Measurements from ENCODE around the gene LILRA5.
"Not testable (repeated sequence)": the region's sequence is repeated elsewhere in the genome, so short reads cannot be mapped to it uniquely, and the experiment has no call there.

LILRA5 gene

DNA sequence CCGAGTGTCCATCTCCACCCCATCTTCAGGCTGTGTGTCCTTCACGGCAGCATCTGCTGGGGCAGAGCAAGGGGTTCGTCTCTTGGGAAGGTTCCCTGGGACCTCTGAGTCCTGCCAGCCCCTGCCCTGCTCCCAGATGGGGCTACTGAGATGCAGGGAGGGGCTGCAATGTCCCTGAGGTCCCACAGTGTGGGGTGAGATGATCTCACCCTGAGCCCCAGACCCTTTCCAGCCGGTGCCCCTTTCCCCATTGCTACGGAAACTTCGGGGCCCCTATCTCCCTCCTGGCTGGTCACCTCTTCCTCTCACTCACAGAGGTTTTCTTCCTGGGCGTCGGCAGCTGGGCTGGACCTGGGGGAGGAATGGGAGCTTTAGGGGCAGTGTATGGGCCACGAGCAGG is 37.0 kb downstream of the LILRA5 start:
- DNase-seq (ENCODE audit: low read depth in 3 of 3) = no peak

DNA sequence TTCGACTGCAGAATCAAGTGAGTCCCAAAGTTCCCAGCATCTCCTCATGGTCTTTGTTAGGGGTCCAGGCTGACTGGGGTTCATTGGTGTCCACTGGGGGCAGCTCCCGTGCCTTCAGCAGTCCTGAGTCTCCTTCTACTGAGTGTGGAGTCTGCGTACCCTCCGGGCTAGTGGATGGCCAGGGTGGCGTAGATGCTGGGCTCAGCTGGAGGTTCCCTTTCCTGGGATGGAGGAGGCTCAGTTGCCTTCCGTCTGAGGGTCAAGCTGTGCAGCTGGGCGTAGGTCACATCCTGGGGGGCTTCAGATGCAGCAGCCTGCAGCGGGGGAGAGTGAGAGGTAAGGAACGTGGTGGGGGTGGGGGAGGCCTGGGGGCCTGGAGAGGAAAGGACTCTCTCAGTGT is 38.5 kb downstream of the LILRA5 start:
- not testable (repeated sequence) for DNase-seq (ENCODE audit: low read depth in 3 of 3)

DNA sequence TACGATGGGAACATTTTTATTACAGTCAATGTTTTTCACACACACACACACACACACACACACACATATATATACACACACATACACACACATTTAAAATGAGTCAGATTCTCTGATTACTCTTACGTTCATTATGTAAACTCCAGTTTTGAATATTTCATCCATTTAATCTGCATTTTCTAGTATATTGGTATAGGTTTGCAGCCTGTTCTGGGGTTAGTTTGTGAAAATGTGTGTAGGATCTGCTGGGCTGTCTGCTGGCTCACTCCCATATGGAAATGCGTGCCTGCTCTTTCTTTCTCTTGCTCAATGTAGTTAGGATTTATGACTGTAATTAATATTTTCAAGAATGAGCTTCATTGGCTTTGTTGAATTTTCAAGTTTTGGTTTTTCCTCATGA is 39.1 kb downstream of the LILRA5 start:
- no peak for DNase-seq (ENCODE audit: low read depth in 3 of 3)

DNA sequence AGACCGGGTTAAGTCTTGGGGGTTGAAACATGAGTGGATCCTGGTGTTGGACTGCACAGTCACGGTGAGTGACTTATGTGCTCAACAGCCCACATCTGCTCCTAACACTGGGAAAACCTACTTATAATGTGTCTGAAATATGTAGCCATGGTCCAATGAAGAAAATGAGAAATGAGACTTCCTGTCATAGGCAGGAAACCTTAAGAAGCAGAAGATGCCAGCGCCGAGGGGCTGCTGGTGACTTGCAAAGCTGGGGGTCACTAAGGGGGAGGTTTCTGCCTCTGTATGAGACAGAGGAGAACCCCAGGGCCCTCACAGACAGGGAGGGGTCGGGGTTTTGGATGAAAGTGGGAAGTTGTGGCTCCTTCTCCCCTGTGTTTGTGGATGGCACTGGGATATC is 40.8 kb downstream of the LILRA5 start:
- DNase-seq (ENCODE audit: low read depth in 3 of 3) = not testable (repeated sequence)

DNA sequence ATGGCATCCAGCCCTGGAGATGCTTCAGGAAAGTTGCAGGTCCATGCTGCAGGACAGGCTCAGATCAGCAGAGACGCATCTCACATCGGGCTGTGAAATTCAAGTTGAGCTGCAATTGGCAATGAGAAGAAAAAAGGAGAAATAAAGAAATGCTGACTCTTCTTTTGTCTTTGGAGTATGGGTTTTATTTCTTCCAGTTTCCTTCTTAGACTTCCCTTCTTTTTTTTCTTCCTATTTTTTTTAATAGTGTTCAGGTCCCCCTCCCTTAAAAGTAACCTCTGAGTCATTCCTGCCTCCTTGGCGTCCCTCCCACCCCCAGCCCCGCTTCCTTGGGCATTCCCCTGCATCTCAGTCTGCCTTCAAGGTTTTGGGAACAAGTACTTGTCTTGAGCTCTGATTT is 41.4 kb downstream of the LILRA5 start:
- DNase-seq (ENCODE audit: low read depth in 3 of 3) = not testable (repeated sequence)

DNA sequence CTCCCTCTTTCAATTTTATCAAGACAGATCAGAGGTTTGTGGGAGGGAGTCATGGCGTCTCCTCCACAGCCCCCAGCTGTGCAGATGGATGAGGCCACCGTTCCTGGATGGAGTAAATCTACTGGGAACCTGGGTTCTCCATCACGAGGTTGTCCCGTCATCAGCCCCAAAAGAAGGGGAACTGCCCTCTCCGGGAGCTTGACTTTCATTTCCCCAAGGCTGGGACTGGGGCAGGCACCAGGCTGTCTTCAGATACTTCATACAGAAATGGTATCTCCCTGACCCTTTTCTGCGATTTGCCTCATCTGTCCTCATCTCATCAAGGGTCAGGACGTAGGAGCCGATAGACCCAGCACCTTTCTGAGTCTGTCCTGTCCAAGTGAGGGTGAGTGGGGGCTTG is 41.9 kb downstream of the LILRA5 start:
- DNase-seq (ENCODE audit: low read depth in 3 of 3) = no peak

DNA sequence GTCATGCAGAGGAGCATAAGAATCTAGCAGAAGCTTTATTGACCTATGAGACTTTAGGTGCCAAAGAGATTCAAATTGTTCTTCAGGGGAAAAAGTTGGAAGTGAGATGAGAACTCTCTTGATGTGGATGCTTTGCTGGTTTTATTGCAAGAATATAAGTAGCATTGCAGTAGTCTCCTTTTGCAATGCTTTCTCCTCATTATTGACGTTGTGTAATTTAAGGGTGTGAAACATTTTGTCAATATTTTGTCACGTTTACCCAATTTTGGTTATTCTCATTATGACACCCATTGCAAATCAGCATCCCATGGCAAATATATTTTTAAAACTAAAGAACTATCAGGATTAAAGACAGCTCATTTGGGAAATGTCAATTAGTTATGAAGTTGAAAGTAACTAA is 44.0 kb downstream of the LILRA5 start:
- no peak for DNase-seq (ENCODE audit: low read depth in 3 of 3)

DNA sequence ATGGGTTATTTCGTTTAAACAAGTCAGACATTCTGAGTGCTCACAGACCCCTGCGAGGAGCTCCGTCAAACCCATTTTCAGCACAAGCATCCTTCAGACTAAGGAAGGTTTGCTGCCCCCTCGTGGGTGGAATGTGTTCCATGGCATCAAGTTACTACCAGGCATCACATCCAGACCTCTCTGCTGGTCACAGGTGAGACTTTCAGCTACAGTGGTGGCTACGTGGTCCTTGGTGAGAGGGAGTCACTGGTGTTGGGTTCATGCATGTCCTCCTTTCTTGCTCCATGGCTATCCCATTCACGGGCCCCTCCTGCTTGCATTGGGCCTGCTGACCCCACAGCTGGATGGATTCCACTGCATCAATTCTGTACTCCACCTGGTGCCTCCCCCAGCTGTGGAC is 46.8 kb downstream of the LILRA5 start:
- peak; percentile 27 to 52 (median 39) for DNase-seq (ENCODE audit: low read depth in 3 of 3)

DNA sequence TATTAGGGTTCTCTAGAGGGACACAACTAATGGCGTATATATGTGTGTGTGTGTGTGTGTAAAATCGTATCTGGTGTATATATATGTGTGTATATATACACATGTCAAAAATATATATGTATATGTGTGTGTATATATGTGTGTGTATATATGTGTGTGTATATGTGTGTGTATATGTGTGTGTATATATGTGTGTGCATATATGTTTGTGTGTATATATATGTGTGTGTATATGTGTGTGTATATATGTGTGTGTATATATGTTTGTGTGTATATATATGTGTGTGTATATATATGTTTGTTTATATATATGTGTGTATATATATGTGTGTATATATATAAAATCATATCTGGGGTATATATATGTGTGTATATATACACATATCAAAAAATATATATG is 50.5 kb downstream of the LILRA5 start:
- DNase-seq (ENCODE audit: low read depth in 3 of 3) = no peak

DNA sequence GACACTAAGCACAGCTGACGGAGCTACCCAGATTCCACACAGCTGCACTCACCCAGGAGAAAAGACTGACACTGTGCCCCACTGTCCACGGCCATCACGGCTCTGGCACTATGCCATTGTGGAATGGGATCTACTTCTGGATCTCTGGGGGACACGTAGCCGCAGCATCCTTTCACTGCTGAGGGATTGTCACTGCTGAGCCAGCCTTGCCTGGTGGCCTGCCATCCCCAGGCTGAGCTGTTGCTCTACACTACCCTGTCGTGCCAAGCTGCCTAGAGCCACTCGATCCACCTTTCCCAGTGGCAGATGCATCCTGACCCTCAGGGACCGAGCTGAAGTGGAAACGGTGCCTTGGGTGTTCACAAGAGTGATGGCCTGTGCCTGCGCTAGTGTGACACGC is 50.9 kb downstream of the LILRA5 start:
- DNase-seq (ENCODE audit: low read depth in 3 of 3) = no peak

DNA sequence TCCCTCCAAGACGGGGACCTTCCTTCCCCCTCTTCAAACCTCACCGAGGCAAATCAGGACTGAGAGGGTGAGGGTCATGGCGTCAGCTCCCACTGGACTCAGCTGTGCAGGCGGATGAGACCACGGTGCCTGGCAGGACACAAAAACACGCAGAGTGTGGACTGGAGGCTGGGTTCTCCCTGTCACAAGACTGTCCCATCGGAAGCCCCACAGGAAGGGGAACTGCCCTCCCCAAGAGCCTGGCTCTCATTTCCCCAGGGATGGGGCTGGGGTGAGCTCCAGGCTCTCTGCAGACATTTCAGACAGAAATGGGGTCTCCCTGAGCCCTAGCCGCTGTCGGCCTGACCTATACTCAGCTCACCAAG is 55.9 kb downstream of the LILRA5 start, which contains the start of gene LILRB5:
Gene LILRB5 (minus strand): TSS at position 158 of the 365 bp plus-strand sequence. CDS start 80 bp downstream, at position 78.
- DNase-seq (ENCODE audit: low read depth in 3 of 3) = no peak
